Right lobe of liver (tissue), 6 donors: Measurements from ENCODE around the gene ABHD16B. TPM values are rescaled to one million over a fixed set of nuclear protein-coding genes. Genes with fewer than 3 reads are reported as not detected.

Experiments used
- ATAC-seq, 4 donors: fragments of 200-7000 bp; cut with Tn5 transposase; one replicate each; pipeline ENCODE4 v1.9.1; 2020; ENCODE audit warnings: mild to moderate bottlenecking in 4 of 4, moderate library complexity in 4 of 4
- DNase-seq, 3 donors: peaks; one replicate each; pipeline ENCODE4 v3.0.0-alpha.2; 2020
- H3K27ac ChIP-seq, 3 donors: fragments of 200-600 bp; one replicate each; pipeline ENCODE4 v1.8.0; 2022
- H3K27me3 ChIP-seq, 2 donors: fragments of 200-600 bp; one replicate each; pipeline ENCODE4 v1.8.0; 2022
- H3K36me3 ChIP-seq, 4 donors: fragments of 200-600 bp; sonication (generic) in 1 of 4; one replicate each; pipeline versions ENCODE4 v1.5.1 to v1.8.0; 2017 to 2022; ENCODE audit warnings: control low read depth in 1 of 4
- H3K4me1 ChIP-seq, 4 donors: fragments of 200-600 bp; sonication (generic) in 1 of 4; one replicate each; pipeline versions ENCODE4 v1.5.1 to v1.8.0; 2017 to 2022; ENCODE audit warnings: control low read depth in 1 of 4
- H3K4me3 ChIP-seq, 3 donors: fragments of 200-600 bp; one replicate each; pipeline ENCODE4 v1.8.0; 2022
- H3K9me3 ChIP-seq, 4 donors: fragments of 200-600 bp; sonication (generic) in 1 of 4; one replicate each; pipeline versions ENCODE4 v1.5.1 to v1.8.0; 2017 to 2022; ENCODE audit warnings: control low read depth in 1 of 4
- CTCF ChIP-seq, 4 donors: fragments of 200-600 bp in 3 of 4; fragments of 450-650 bp in 1 of 4; IDR thresholded peaks; one replicate each; pipeline versions ENCODE4 v1.5.1 to v1.8.0; 2016 to 2022; ENCODE audit warnings: antibody characterized with exemption in 4 of 4, mild to moderate bottlenecking in 2 of 4
- POLR2A ChIP-seq: fragments of 450-650 bp; IDR thresholded peaks from one replicate; pipeline ENCODE4 v1.6.1; 2017; ENCODE audit warnings: antibody characterized with exemption, mild to moderate bottlenecking
- WGBS: methylation state at CpG from one replicate; pipeline ENCODE4 v1.1.6; 2018; ENCODE audit warnings: low coverage, low lambda C conversion rate; ENCODE audit not compliant: insufficient coverage; ENCODE audit errors: missing lambda C conversion rate; 5-methylcytosine and 5-hydroxymethylcytosine counted together
- intact Hi-C, 2 donors: fragments of 100-400 bp; cut with DNase I; formaldehyde crosslinking; loops; one replicate each; pipeline versions ENCODE4 v1.11.2 to v1.14.1; 2022
- total RNA-seq, 6 experiments: library from RNA; depleted of rRNA in 2 of 6; stranded (reverse); fragments of >200 nt in 2 of 6; fragmentation: NEBNext Ultra II Directional in 3 of 6; extraction: Animal tissue kit (Norgen Biotek cat#: 25700) in 3 of 6; gene quantifications; one replicate each; pipeline versions ENCODE4 v1.1.0 to v1.2.4, GENCODE V29; 2016 to 2023
- donor health status: DM: no; HTN: yes; CAD: no.
- donor health status: DM: no; HTN: no; CAD: no.
- donor health status: DM: no; HTN: no; CAD: no.
- donor health status: DM: no; HTN: yes; CAD: no.
- donor health status: DM: no; HTN: yes; CAD: no.

The ABHD16B gene
- total RNA-seq, 6 experiments from 2014 or later, result not detected

GRCh38 chr20:63821811-63822210, 39.5 kb upstream of the ABHD16B start:
- no peaks in the 10 kb centered on the region for H3K27me3 ChIP-seq
- H3K9me3 ChIP-seq, result no peaks in the 10 kb centered on the region
- 81% methylated on average over 6 of the region's 8 CpGs for WGBS
- ATAC-seq (no peak), DNase-seq (no peak)
- H3K4me1 ChIP-seq, result no peaks in the 10 kb centered on the region
- H3K27ac ChIP-seq, result no peak overlapping the region
- intact Hi-C loops, result no loop called here
- H3K4me3 ChIP-seq, result no peak overlapping the region
- no peak for TF ChIP-seq CTCF (IDR thresholded peaks at IDR 0.05)
- TF ChIP-seq POLR2A, result no peak
- H3K36me3 ChIP-seq, result no peaks in the 10 kb centered on the region

GRCh38 chr20:63822276-63822696, 39.0 kb upstream of the ABHD16B start:
- TF ChIP-seq CTCF (IDR thresholded peaks at IDR 0.05) (no peak), POLR2A (no peak)
- Histone ChIP-seq H3K27ac (peak overlapping the region in 1 of 3 donors; percentile 65), H3K36me3 (no peaks in the 10 kb centered on the region), H3K9me3 (no peaks in the 10 kb centered on the region), H3K27me3 (no peaks in the 10 kb centered on the region), H3K4me1 (no peaks in the 10 kb centered on the region), H3K4me3 (no peak overlapping the region)
- no peak for DNase-seq
- 39% methylated on average over 3 of the region's 15 CpGs for WGBS
- ATAC-seq, result peak; percentile 48 to 78 (median 70)
- intact Hi-C loops, result no loop called here

GRCh38 chr20:63823691-63824311, 37.5 kb upstream of the ABHD16B start:
- Histone ChIP-seq H3K4me1 (no peaks in the 10 kb centered on the region), H3K4me3 (no peak overlapping the region), H3K36me3 (no peaks in the 10 kb centered on the region), H3K27ac (no peak overlapping the region), H3K27me3 (no peaks in the 10 kb centered on the region), H3K9me3 (no peaks in the 10 kb centered on the region)
- ATAC-seq, result peak; percentile 47 to 57 (median 55)
- no peak for DNase-seq
- intact Hi-C loops, result no loop called here
- 59% methylated on average over 7 of the region's 12 CpGs for WGBS
- TF ChIP-seq POLR2A (no peak), CTCF (IDR thresholded peaks at IDR 0.05) (no peak)

GRCh38 chr20:63825331-63826118, 35.8 kb upstream of the ABHD16B start:
- intact Hi-C loops, result no loop called here
- Histone ChIP-seq H3K4me3 (no peak overlapping the region), H3K27me3 (no peaks in the 10 kb centered on the region), H3K9me3 (no peaks in the 10 kb centered on the region), H3K27ac (no peak overlapping the region), H3K4me1 (no peaks in the 10 kb centered on the region), H3K36me3 (no peaks in the 10 kb centered on the region)
- no peak for DNase-seq
- no peak for ATAC-seq
- 79% methylated on average over 6 of the region's 25 CpGs for WGBS
- TF ChIP-seq POLR2A, result no peak
- no peak for TF ChIP-seq CTCF (IDR thresholded peaks at IDR 0.05)
